Measurements from ENCODE around the gene DNAJC22. TPM values are rescaled to one million over a fixed set of nuclear protein-coding genes. Genes with fewer than 3 reads are reported as not detected.
A peak's percentile ranks its signal among the peaks of the same experiment; 100 is the strongest.

DNAJC22 gene
- total and polyA plus RNA-seq, 9 of the 15 experiments (the other 6 are each of a cell fraction or from before 2014, with no cell fraction given) = 0.10 to 1.2 (median 0.47) TPM

DNA sequence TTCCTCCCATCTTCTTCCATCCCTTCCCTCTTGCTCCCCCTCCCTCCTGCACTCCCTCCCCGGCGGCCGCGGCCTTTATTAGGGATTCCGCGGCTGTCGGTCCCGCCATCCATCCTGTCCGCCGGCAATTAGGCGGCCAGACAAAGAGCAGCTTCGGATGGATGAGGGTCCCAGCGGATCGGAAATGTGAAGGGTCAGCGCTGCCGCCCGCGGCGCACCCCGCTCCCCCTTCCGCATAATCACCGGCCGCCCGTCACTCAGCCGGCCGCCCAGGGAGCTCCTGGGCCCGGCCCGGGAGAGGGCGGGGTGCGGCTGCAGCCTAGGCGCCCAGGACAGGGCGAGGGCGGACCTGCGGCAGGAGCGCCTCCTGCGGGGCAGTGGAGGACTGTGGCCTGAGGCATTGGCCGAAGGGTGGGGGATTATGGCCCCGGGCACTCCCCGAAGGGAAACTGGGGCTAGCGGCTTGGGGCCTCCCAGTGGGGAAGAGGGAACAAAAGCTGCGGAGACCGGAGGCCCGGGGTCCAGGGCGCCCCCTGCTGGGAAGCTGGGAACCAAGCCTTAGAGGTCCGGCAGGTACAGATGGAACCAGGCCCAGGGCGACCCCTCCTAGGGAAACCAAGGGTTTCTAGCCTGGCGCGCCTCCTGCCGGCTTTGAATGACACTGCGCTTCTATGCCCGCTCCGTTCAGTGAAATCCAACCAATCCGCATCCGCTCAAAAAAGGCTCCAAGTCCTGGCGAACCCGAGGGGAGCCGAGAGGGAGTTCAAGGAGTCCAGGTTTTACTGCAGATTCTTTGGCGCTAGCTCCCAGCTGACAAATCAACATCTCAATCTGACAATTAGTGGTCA lies 4.4 kb upstream of the DNAJC22 start (continued):
- TF ChIP-seq, protein P1, sequence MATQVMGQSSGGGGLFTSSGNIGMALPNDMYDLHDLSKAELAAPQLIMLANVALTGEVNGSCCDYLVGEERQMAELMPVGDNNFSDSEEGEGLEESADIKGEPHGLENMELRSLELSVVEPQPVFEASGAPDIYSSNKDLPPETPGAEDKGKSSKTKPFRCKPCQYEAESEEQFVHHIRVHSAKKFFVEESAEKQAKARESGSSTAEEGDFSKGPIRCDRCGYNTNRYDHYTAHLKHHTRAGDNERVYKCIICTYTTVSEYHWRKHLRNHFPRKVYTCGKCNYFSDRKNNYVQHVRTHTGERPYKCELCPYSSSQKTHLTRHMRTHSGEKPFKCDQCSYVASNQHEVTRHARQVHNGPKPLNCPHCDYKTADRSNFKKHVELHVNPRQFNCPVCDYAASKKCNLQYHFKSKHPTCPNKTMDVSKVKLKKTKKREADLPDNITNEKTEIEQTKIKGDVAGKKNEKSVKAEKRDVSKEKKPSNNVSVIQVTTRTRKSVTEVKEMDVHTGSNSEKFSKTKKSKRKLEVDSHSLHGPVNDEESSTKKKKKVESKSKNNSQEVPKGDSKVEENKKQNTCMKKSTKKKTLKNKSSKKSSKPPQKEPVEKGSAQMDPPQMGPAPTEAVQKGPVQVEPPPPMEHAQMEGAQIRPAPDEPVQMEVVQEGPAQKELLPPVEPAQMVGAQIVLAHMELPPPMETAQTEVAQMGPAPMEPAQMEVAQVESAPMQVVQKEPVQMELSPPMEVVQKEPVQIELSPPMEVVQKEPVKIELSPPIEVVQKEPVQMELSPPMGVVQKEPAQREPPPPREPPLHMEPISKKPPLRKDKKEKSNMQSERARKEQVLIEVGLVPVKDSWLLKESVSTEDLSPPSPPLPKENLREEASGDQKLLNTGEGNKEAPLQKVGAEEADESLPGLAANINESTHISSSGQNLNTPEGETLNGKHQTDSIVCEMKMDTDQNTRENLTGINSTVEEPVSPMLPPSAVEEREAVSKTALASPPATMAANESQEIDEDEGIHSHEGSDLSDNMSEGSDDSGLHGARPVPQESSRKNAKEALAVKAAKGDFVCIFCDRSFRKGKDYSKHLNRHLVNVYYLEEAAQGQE (IDR thresholded peaks at IDR 0.05; ENCODE audit: borderline replicate concordance) = peak; percentile 90
- TF ChIP-seq, protein P1 (CRISPR knock-in tag; IDR thresholded peaks at IDR 0.05; ENCODE audit: low read depth) = no peak
- TF ChIP-seq ZNF134 (CRISPR knock-in tag; conservative IDR thresholded peaks at IDR 0.05) (no peak), STAG1 (CRISPR knock-in tag; IDR thresholded peaks at IDR 0.05; ENCODE audit: borderline replicate concordance) (peak; percentile 65; the same call in 1 of the 2 replicates), ZFP1 (CRISPR knock-in tag; IDR thresholded peaks at IDR 0.05) (no peak), SIX5 (IDR thresholded peaks at IDR 0.05; ENCODE audit: borderline replicate concordance in 1 of 2, insufficient read depth in 1 of 2, low read depth in 1 of 2, low read length in 2 of 2) (no peak)
